ENCODE measurements around the gene GREB1L. TPM values are rescaled to one million over a fixed set of nuclear protein-coding genes. Genes with fewer than 3 reads are reported as not detected.
"Not testable (repeated sequence)": the region's sequence is repeated elsewhere in the genome, so short reads cannot be mapped to it uniquely, and the experiment has no call there.

Gene GREB1L
- polyA plus RNA-seq = under 1 TPM in 1 of 3 donors, not detected in 2; 0.21 TPM

DNA sequence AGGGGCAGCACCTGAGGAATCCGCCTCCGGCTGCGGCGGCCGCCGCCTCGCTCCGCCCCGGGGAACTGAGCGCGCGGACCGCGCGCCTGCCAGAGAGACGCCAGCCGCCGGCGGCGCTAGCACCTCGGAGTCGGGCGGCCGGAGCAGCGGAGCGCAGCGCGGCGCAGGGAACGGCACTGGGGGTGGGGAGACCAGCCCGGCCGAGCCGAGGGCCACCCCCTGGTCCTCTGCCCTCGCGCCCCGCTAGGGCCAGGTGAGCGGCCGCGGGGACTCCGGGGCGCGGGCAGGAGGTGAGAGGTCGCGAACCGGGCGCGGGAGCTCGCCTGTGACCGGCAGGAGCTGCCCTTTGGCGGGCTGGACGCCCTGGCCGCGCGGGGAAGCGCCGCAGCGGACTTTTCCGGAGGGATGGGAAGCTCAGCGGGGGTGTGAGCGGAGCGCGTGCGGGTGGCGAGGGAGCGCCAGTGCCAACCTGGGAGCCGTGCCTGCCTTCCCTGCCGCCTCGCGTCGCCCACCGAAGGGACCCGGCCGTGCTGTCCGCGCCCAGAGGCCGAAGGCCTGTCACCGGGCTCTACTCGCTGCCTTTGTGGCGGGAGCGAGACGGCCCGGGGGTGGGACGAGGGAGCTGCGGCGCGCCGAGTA, at the start of gene GREB1L:
TSS of gene GREB1L (plus strand) at position 92 of the 639 bp plus-strand sequence. CDS start 141,287 bp downstream, outside the sequence.
- H3K9me3 Mint-ChIP-seq = peaks cover 0 to 4% (median 0%) of the 10 kb centered on the region in 6 donors
- peaks cover 6 to 7% of the 10 kb centered on the region in 2 donors for H3K4me1 Mint-ChIP-seq
- peaks cover 21 to 37% (median 24%) of the 10 kb centered on the region in 3 donors for H3K27me3 Mint-ChIP-seq (ENCODE audit: low read depth in 3 of 3)
- no peak within 1 kb of the TSS for H3K27ac Mint-ChIP-seq
- DNase-seq = no peak
- H3K4me3 Mint-ChIP-seq = peak within 1 kb of the TSS in 1 of 5 donors; percentile 55
- H3K36me3 Mint-ChIP-seq = peaks cover 0 to 7% (median 0%) of the 10 kb centered on the region in 3 donors

- no peaks in the 10 kb centered on the region for H3K9me3 Mint-ChIP-seq
- no peaks in the 10 kb centered on the region for H3K36me3 Mint-ChIP-seq
- H3K4me3 Mint-ChIP-seq = no peak overlapping the region
- no peak for DNase-seq
- peaks cover 0 to 4% (median 2%) of the 10 kb centered on the region in 3 donors for H3K27me3 Mint-ChIP-seq (ENCODE audit: low read depth in 3 of 3)
- no peak overlapping the region for H3K27ac Mint-ChIP-seq
- H3K4me1 Mint-ChIP-seq = no peaks in the 10 kb centered on the region
These were observed 49.8 kb upstream of the GREB1L start for GRCh38 chr18:21192308-21192624.

DNA sequence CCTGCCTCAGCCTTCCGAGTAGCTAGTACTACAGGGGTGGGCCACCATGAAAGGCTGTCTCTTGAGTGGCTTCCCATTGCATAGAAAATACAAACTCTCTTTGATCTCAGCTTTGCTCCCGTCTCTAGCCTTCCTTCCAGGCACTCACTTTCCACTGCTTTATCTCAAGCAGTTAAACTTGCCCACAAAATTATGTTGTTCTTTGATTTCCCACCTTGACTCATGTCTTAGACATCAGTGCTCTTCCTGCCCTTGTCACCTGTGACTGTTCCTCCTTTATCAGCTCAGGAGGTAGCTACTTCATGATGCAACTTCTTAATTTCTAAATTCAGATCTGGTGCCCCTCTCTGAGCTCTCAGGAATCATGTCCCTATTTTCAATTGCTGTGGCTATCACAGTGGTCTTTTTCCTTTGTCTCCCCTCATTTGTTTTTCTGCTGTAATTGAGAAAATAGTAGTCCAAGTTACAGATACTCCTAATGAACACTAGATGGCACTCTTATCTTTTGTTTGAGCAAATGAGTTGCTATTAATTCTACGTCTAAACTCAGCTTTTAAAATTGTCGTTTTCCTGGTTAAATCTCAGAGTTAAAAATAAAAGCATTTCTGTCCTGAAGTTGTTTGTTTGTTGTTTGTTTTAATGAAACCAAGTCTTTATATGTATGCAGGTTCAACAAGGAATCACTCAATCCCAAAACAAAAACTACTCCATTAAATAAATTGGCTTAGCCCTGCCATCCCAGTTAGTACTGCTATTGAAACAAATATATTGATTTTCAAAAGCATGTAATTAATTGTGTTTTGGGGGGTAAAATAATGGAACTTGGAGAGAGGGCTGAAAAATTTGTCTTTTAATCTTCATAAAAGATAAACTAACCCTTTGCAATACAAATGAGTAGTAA, 46.9 kb upstream of the GREB1L start:
- Mint-ChIP-seq H3K4me3 (no peak overlapping the region), H3K27ac (no peak overlapping the region), H3K9me3 (no peaks in the 10 kb centered on the region), H3K36me3 (no peaks in the 10 kb centered on the region), H3K4me1 (no peaks in the 10 kb centered on the region), H3K27me3 (ENCODE audit: low read depth in 3 of 3) (peaks cover 0 to 4% (median 2%) of the 10 kb centered on the region in 3 donors)
- DNase-seq = peak; percentile 6 to 31 (median 14)

DNA sequence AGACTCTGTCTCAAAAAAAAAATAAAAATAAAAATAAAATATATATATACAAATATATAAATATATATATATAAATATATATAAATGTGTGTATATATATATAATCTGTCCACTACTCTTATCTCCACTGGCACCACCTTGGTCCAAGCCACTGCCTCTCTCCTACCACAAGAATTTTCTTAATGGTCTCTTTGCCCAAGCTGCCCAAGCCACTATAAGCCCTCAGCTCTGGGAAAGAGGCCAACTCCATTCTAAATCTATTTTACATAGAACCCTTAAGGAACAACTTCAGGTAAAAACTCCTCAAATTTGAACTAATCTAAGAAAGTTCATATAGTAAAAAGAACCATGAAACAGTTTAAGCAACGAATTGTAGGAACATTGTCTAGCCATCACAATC, 45.6 kb upstream of the GREB1L start:
- no peak overlapping the region for H3K27ac Mint-ChIP-seq
- no peaks in the 10 kb centered on the region for H3K36me3 Mint-ChIP-seq
- H3K9me3 Mint-ChIP-seq = no peaks in the 10 kb centered on the region

DNA sequence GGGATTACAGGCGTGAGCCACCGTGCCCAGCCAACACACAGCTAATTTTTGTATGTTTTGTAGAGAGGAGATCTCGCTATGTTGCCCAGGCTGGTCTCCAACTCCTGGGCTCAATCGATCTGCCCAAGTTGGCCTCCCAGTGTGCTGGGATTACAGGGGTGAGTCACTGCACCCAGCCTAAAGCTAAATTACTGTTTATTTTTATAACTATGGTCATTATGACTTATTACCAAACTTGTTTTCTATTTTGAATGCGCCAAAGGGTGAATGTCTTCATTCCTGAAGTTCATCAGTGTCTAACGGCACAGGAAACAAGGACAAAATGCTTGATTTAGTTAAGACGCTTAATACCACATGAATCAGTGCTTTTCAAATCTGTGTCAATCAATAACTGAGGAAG, 38.9 kb upstream of the GREB1L start:
- Mint-ChIP-seq H3K9me3 (no peaks in the 10 kb centered on the region), H3K4me3 (no peak overlapping the region), H3K27me3 (ENCODE audit: low read depth in 3 of 3) (peaks cover 0 to 3% (median 2%) of the 10 kb centered on the region in 3 donors), H3K36me3 (no peaks in the 10 kb centered on the region), H3K27ac (no peak overlapping the region), H3K4me1 (no peaks in the 10 kb centered on the region)
- DNase-seq = no peak

More for the DNA sequence above, 45.6 kb upstream of the GREB1L start:
- H3K4me3 Mint-ChIP-seq = no peak overlapping the region
- peaks cover 0 to 5% (median 2%) of the 10 kb centered on the region in 3 donors for H3K27me3 Mint-ChIP-seq (ENCODE audit: low read depth in 3 of 3)
- no peaks in the 10 kb centered on the region for H3K4me1 Mint-ChIP-seq
- no peak for DNase-seq

DNA sequence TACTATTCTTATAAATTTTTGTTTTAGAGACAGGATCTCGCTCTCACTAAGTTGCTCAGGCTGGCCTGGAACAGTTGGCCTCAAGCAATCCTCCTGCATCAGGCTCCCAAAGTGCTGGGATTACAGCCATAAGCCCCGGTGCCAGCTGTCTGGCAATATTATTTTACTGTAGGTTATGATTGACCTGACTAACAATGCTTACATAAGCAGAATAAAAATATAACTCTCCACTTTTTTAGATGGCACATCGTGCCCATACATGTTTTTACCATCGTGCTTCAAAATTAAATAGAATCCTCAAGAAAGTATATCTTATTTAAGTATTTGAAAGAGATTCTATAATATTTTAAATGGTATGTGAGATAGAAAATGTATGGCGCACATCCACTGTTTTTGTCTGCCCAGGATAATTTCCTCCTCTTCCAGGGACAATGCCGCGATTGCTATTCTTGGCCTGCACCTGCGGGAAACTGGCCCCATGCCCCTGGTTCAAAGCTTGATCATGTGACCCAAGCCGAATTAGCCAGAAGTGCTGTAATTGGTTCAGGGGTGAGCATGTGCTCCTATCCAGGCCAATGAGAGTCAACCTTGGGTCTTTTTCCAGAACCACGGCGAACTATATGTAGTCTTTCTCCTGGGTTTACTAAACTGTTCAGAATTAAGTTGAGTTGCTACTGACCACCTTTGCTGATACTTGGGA, 38.3 kb upstream of the GREB1L start:
- no peaks in the 10 kb centered on the region for H3K36me3 Mint-ChIP-seq
- H3K27ac Mint-ChIP-seq = no peak overlapping the region
- no peaks in the 10 kb centered on the region for H3K9me3 Mint-ChIP-seq
- H3K4me3 Mint-ChIP-seq = no peak overlapping the region
- no peaks in the 10 kb centered on the region for H3K4me1 Mint-ChIP-seq
- peaks cover under 1 to 3% (median 2%) of the 10 kb centered on the region in 3 donors for H3K27me3 Mint-ChIP-seq (ENCODE audit: low read depth in 3 of 3)
- DNase-seq = no peak

DNA sequence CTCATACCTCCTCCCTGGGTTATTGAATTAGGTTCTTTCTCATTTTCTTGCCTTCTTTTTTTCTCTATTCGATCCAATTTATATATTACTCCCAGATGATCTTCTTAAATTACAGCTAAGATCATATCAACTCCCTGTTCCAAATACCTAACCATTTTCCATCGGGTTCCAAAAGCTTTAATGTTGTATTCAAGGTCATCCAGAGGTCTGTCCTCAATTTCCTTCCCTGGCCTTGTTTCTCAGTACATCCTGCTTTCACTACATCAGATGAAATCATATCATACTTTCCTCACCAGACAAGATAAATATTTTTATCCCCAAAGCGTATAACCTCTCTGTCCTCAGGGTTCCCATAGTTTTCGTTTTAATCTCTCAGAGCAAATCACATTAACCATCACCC, 36.3 kb upstream of the GREB1L start:
- peaks cover 3 to 5% (median 3%) of the 10 kb centered on the region in 3 donors for H3K27me3 Mint-ChIP-seq (ENCODE audit: low read depth in 3 of 3)
- no peaks in the 10 kb centered on the region for H3K4me1 Mint-ChIP-seq
- no peak overlapping the region for H3K4me3 Mint-ChIP-seq

GRCh38 chr18:21210278-21210677, 31.8 kb upstream of the GREB1L start:
- H3K36me3 Mint-ChIP-seq = no peaks in the 10 kb centered on the region
- no peak overlapping the region for H3K4me3 Mint-ChIP-seq
- H3K4me1 Mint-ChIP-seq = no peaks in the 10 kb centered on the region
- peaks cover 0 to 2% (median 0%) of the 10 kb centered on the region in 6 donors for H3K9me3 Mint-ChIP-seq
- peaks cover 3 to 11% (median 5%) of the 10 kb centered on the region in 3 donors for H3K27me3 Mint-ChIP-seq (ENCODE audit: low read depth in 3 of 3)
- no peak overlapping the region for H3K27ac Mint-ChIP-seq
- DNase-seq = no peak

More for the DNA sequence above, 36.3 kb upstream of the GREB1L start:
- no peak overlapping the region for H3K27ac Mint-ChIP-seq
- H3K9me3 Mint-ChIP-seq = no peaks in the 10 kb centered on the region
- no peak for DNase-seq
- H3K36me3 Mint-ChIP-seq = no peaks in the 10 kb centered on the region

DNA sequence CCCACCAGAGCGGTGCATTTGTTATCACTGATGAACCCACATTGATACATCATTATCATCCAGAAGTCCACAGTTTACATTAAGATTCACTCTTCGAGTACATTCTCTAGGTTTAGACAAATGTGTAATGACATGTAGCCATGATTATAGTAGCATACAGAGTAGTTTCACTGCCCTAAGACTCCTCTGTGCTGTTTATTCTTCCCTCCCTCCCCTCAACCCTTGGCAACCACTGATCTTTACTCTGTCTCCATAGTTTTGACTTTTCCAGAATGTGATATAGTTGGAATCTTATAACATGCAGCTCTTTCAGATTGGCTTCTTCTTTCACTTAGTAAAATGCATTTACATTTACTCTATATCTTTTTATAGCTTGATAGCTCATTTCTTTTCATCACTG, 31.2 kb upstream of the GREB1L start:
- no peak for DNase-seq
- Mint-ChIP-seq H3K27me3 (ENCODE audit: low read depth in 3 of 3) (peaks cover 3 to 10% (median 5%) of the 10 kb centered on the region in 3 donors), H3K4me1 (no peaks in the 10 kb centered on the region), H3K36me3 (no peaks in the 10 kb centered on the region), H3K9me3 (peaks cover 0 to 2% (median 0%) of the 10 kb centered on the region in 6 donors), H3K4me3 (no peak overlapping the region), H3K27ac (no peak overlapping the region)

DNA sequence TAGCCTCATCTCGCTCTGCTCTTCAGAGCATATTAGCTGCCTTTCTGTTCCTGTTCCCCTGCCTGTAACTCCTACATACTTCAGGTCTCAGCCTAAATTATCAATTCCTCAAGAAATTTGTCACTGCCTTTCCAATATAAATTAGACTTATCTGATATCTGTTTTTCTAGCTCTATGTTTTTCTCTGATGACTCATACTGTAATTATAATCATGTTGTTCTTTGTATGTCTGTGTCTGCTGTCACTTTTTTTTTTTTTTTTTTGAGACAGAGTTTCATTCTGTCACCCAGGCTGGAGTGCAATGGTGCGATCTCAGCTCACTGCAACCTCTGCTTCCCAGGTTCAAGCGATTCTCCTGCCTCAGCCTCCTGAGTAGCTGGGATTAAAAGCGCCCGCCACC, 27.6 kb upstream of the GREB1L start:
- peak overlapping the region in 1 of 6 donors; percentile 18 for H3K27ac Mint-ChIP-seq
- H3K4me1 Mint-ChIP-seq; H3K4me3 Mint-ChIP-seq; H3K36me3 Mint-ChIP-seq; DNase-seq; H3K9me3 Mint-ChIP-seq; H3K27me3 Mint-ChIP-seq (ENCODE audit: low read depth in 3 of 3): not testable (repeated sequence)

DNA sequence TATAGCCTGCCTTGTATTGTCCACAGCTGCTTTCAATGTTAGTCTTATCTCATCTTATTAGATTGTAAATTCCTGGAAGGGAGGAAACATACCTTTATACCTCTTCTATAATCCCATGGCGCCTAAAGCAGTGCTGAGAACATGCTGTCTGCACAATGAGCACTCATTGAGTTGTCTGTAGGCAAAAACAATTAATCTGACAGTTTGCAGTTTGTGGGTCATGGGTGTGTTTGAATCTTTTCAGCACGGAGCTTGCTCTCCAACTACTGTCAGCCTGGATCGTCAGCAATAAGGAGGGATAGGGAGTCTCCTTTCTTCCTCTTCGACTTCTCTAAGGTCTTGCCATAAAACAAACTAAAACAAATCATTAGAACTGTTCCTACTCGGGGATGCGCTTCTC, 26.5 kb upstream of the GREB1L start:
- H3K27ac Mint-ChIP-seq = no peak overlapping the region
- peaks cover 0 to 2% (median 0%) of the 10 kb centered on the region in 6 donors for H3K9me3 Mint-ChIP-seq
- H3K4me3 Mint-ChIP-seq = no peak overlapping the region

DNA sequence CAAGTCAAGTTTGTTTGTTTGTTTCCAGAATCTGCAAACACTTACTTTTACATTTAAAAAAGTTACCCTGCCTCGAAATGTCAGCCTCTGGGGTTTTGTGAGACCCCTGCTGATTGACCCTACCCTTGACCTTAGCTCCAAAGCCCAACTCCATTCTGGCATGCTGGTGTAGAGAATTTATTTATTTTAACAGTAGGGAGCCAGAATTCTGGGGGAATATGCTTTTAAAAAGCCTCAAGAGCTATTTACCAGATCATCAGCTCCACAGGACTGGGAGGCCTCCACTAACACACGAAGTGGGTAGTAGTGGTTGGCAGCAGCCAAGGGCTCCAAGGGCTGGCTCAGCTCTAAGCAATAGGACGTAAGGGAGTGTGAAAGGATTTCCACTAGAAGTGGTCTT, 23.2 kb upstream of the GREB1L start:
- H3K27ac Mint-ChIP-seq = no peak overlapping the region

More for the DNA sequence above, 26.5 kb upstream of the GREB1L start:
- H3K36me3 Mint-ChIP-seq = no peaks in the 10 kb centered on the region
- peaks cover 0 to 6% (median 5%) of the 10 kb centered on the region in 3 donors for H3K27me3 Mint-ChIP-seq (ENCODE audit: low read depth in 3 of 3)
- H3K4me1 Mint-ChIP-seq = no peaks in the 10 kb centered on the region
- no peak for DNase-seq

GRCh38 chr18:21230436-21230835, 11.6 kb upstream of the GREB1L start:
- Mint-ChIP-seq H3K4me3 (no peak overlapping the region), H3K27me3 (ENCODE audit: low read depth in 3 of 3) (peaks cover 0 to 4% (median 2%) of the 10 kb centered on the region in 3 donors), H3K36me3 (no peaks in the 10 kb centered on the region), H3K9me3 (peaks cover 0 to 2% (median 0%) of the 10 kb centered on the region in 6 donors), H3K4me1 (no peaks in the 10 kb centered on the region), H3K27ac (no peak overlapping the region)
- DNase-seq = no peak

More for the DNA sequence above, 23.2 kb upstream of the GREB1L start:
- DNase-seq = no peak
- Mint-ChIP-seq H3K4me1 (no peaks in the 10 kb centered on the region), H3K27me3 (ENCODE audit: low read depth in 3 of 3) (no peaks in the 10 kb centered on the region), H3K4me3 (no peak overlapping the region), H3K9me3 (no peaks in the 10 kb centered on the region), H3K36me3 (no peaks in the 10 kb centered on the region)

Data from immature natural killer cell (primary cell).